Fibroblast of skin of left quadriceps (primary cell): Measurements from ENCODE around the gene TRAF3IP1.

Experiments used
- DNase-seq, 2 experiments: peaks; one replicate each; pipeline ENCODE4 v3.0.0-alpha.2; 2013; ENCODE audit warnings: low read depth in 2 of 2

Gene TRAF3IP1

GRCh38 chr2:238408615-238409340 is 88.5 kb downstream of the TRAF3IP1 start:
- DNase-seq: no peak

DNA sequence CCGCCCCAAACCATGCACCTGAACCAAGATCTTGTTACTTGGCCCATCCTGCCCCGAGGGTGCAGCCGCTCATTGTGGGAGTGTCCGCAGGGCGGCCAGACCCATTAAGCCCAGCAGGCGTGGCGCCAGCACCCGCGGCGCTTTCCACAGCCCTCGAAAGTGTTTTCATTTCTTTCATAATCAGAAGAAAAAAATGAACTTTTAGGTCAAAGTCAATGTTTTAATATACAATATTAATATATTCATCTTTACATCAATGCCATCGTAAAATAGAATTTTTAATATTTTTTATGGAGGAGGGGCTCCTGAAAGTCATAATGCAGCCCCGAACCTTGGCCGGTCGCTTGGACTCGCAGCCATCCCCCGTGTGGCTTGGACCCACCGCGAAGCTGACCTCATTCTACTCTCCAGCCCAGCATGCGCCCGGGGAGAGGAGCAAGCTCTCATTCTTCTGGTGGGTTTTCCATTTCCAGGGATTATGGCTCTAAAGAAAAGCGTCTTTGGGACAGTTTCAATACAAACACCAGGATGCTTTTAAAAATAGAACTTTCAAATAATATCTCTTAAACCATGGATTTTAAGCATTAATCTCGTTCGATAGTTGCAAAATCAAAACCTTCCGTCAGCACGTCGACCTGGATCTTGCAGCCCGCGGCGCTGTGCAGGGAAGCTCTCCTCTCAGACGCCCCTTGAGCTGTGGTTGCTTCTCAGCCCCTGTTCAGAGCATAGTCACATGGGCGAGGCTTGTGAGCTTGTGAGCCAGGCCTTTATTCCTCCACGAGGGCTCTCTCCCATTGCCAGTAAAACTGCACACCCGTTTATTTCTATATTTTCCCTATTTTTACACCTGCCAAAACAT is 89.3 kb downstream of the TRAF3IP1 start:
- DNase-seq: no peak

- no peak for DNase-seq
These were observed 91.9 kb downstream of the TRAF3IP1 start for GRCh38 chr2:238412067-238412767.

DNA sequence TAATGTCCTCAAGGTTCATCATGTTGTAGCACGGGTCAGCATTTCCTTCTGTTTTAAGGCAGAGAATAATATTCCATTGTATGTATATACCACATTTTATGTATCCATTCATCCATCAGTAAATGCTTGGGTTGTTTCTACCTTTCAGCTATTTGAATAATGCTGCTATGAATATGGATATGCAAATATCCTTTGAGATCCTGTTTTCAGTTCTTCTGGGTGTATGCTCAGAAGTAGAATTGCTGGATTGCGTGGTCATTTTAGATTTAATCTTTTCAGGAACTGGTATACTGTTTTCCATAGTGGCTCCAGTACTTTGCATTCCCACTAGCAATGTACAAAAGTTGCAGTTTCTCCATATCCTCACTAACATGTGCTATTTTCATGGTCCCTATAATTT is 93.0 kb downstream of the TRAF3IP1 start:
- DNase-seq: no peak

- DNase-seq: no peak
These were observed 94.9 kb downstream of the TRAF3IP1 start for GRCh38 chr2:238415036-238415764.

DNA sequence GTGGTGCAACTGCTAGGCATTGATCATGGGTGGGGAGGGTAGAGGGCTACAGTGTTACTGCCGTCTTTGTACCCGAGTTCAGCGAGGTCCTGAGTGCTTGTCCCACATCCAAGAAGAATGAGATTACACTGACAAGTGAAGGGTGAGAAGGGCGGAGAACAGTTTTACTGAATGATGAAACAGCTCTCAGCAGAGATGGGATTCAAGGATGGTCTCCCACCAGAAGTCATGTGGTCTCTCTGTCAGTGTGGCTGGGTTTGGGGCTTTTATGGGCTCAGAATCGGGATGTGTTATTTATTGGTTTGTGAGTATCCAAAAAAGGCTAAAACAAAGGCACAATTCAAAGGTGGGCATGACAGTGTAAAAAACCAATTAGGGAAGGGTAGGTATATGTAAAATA is 95.6 kb downstream of the TRAF3IP1 start:
- DNase-seq: no peak

DNA sequence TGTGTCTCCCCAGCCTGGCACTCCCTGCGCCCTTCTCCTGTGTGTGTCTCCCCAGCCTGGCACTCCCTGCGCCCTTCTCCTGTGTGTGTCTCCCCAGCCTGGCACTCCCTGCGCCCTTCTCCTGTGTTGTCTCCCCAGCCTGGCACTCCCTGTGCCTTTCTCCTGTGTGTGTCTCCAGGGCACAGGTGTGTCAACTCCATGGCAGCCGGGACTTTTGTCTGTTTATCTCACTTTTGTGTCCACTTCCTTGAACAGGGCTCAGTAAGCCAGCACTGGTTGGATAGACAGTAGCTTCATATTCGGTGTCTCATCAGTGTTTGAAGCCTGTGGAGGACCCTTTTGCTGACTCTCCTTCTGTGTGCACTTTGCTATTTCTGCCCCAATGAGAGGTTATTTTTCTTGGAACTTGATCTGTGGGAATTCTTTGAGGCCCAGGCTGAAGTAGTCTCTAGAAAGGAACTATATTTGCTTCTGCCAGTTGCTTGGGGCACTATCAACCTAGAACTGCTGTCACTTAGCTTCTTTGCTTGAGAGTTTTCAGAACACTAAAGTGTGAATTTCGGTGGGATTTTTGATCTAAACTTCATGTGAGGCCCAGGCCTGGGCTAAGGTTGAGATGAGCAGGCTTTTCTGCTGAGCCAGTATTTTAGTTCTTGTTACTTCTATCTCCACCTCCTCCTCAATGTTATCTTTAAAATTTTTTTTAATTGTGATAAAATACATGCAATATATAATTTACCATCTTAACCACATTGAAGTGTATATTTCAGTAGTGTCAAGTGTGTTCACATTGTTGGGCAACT is 98.1 kb downstream of the TRAF3IP1 start:
- DNase-seq: no peak

- no peak for DNase-seq
These were observed 98.8 kb downstream of the TRAF3IP1 start for GRCh38 chr2:238418999-238419546.

GRCh38 chr2:238420442-238420841 is 100.1 kb downstream of the TRAF3IP1 start:
- no peak for DNase-seq

GRCh38 chr2:238420878-238421694 is 100.8 kb downstream of the TRAF3IP1 start:
- DNase-seq: no peak

GRCh38 chr2:238421695-238422035 is 101.3 kb downstream of the TRAF3IP1 start:
- no peak for DNase-seq

GRCh38 chr2:238422285-238422684 is 102.0 kb downstream of the TRAF3IP1 start:
- no peak for DNase-seq

DNA sequence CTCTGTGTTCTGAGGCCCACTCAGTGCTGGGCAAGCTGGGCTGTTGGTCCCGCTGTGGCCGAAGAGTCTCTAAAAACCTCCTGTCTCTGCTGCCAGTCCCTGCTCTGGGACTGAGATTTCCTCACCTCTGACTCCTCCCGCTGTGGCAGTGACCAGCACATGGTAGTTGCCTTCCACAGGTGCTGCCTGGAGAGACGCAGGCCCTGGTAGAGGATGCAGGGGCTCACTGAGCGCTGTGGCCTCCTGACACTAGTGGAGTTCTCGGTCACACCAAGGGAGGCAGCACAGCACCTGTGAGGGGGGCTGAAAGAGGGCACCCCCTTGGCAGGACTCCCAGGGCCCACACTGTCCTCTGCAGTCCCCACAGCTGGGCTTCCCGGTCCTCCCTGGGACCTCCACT is 102.6 kb downstream of the TRAF3IP1 start:
- no peak for DNase-seq

GRCh38 chr2:238423561-238424312 is 103.4 kb downstream of the TRAF3IP1 start:
- no peak for DNase-seq

- peak; percentile 49 to 51 for DNase-seq
These were observed 104.0 kb downstream of the TRAF3IP1 start for GRCh38 chr2:238424313-238424700.

DNA sequence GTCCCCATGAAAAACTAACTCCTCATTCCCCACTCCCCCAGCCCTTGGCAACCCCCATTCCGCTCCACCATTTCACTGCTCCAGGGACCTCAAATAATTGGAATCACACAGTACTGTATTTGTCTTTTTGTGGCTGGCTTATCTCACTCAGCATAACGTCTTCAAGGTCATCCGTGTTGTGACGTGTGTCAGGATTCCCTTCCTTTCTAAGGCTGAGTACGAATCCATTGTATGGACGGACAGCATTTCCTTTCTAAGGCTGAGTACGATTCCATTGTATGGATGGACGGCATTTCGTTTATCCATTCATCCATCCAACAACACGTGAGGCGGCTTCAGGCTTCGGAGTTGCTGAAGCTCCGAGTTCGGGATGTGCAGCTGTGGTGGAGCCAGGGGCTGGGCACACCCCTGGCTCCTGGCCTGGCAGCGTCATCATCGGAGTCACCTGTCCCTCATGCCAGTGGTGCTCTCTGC is 105.2 kb downstream of the TRAF3IP1 start:
- DNase-seq: no peak

- DNase-seq: peak; percentile 66 to 67
These were observed 105.8 kb downstream of the TRAF3IP1 start for GRCh38 chr2:238425979-238426567.

DNA sequence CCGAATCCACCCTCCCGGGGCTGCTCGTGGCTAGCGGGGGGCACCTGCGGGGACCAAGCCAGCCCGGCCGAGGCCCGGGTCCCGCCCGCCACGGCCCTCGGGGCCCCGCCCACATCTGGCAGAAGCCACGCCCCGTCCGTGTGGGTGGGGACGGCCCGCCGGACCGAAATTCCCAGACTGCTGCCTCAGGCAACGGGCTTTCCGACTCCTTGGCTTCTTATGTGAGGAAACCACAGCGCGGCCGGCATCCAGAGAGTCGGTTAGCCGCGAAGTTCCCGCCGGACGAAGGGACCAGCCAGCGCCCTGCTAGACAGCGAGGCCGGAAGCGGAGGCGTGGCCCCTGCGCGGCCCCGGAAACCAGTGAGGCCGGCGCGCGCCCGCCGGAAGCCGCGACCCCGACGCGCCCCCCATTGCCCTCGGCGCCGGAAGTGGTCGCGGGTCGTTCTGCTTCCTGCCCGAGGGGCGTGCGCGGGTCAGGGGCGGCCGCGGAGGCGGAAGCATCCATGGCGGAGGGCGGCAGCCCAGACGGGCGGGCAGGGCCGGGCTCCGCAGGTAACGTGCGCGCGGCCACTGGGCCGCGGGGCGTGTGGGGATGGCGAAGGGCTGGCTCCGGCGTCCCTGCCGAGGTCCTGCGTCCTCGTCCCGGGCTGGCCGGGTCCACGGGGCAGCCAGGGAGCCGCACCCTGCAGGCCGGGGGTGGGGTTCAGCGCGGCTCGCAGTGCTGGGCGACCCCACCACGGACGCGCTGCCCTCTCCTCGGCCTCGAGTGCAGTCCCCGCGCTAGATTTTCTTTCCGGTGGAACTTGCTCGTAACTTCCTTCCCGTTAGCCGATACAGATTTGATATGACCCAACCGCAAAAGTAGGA is 106.5 kb downstream of the TRAF3IP1 start, which contains the start of gene ASB1:
ASB1 (plus strand) TSS at position 360 of the 867 bp plus-strand sequence; CDS start at position 504, 144 bp downstream.
- DNase-seq: peak; percentile 41 to 49
